OCI-LY3 (cell line): ENCODE data around the gene CFC1.
"Not testable (repeated sequence)": the region's sequence is repeated elsewhere in the genome, so short reads cannot be mapped to it uniquely, and the experiment has no call there.

Source experiments
- H2AFZ ChIP-seq: fragments of 200-600, 300-600 bp; shearing (Covaris generic); 2 replicates; pipeline ENCODE4 v1.6.0; 2014; ENCODE audit warnings: antibody characterized with exemption, low read depth, low read length
- H3K27ac ChIP-seq: fragments of 200-600, 300-600 bp; sonication (generic); 2 replicates; pipeline ENCODE4 v1.5.1; 2014; ENCODE audit warnings: mild to moderate bottlenecking, low read length, moderate library complexity, mixed read lengths
- H3K27me3 ChIP-seq: fragments of 200-600, 300-600 bp; sonication (generic); 2 replicates; pipeline ENCODE4 v1.6.1; 2014; ENCODE audit warnings: low read depth, low read length, mixed read lengths
- H3K36me3 ChIP-seq: fragments of 200-600, 300-600 bp; sonication (generic); replicated peaks from 2 replicates; pipeline ENCODE3; 2014; ENCODE audit warnings: low read depth, low read length, mixed read lengths
- H3K4me1 ChIP-seq: fragments of 300-600, 200-600 bp; sonication (generic); 2 replicates; pipeline ENCODE4 v1.6.1; 2014; ENCODE audit warnings: low read length, mixed read lengths
- H3K4me2 ChIP-seq: fragments of 200-600, 300-600 bp; sonication (generic); 2 replicates; pipeline ENCODE4 v1.6.1; 2014; ENCODE audit warnings: low read length, mixed read lengths
- H3K4me3 ChIP-seq: fragments of 300-600, 200-600 bp; sonication (generic); 2 replicates; pipeline ENCODE4 v1.5.1; 2014; ENCODE audit warnings: antibody characterized with exemption, mild to moderate bottlenecking, low read length, moderate library complexity
- H3K79me2 ChIP-seq: fragments of 300-600, 200-600 bp; shearing (Covaris generic); 2 replicates; pipeline ENCODE4 v1.6.1; 2014; ENCODE audit warnings: mild to moderate bottlenecking, low read length, mixed read lengths
- H3K9ac ChIP-seq: fragments of 300-600, 200-600 bp; shearing (Covaris generic); 2 replicates; pipeline ENCODE4 v1.6.0; 2014; ENCODE audit warnings: mild to moderate bottlenecking, low read length, moderate library complexity
- H3K9me3 ChIP-seq: fragments of 200-600, 300-600 bp; shearing (Covaris generic); 2 replicates; pipeline ENCODE4 v1.6.1; 2014; ENCODE audit warnings: low read length, mixed read lengths; ENCODE audit not compliant: insufficient read depth
- H4K20me1 ChIP-seq: fragments of 200-600, 300-600 bp; sonication (generic); 2 replicates; pipeline ENCODE4 v1.6.1; 2016; ENCODE audit warnings: low read length, mixed read lengths; ENCODE audit not compliant: insufficient read depth

The CFC1 gene

DNA sequence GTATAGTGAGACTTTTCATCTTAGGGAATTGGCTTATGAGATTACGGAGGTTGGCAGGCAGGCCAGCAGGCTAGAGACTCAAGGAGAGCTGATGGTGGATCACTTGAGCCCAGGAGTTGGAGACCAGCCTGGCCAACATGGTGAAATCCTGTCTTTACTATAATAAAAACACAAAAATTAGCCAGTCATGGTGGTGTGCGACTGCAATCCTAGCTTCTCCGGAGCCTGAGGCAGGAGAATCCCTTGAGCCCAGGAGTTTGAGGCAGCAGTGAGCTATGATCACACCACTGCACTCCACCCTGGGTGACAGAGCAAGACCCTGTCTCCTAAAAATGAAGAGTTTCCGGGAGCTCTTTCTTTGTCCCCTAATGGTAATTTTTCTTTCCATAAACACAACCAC, 14.6 kb downstream of the CFC1 start:
- H3K9me3 ChIP-seq, H4K20me1 ChIP-seq, H3K4me1 ChIP-seq, H3K27ac ChIP-seq, H3K27me3 ChIP-seq, H3K9ac ChIP-seq, H3K4me3 ChIP-seq, H3K36me3 ChIP-seq, H3K4me2 ChIP-seq, H2AFZ ChIP-seq, H3K79me2 ChIP-seq: not testable (repeated sequence)

DNA sequence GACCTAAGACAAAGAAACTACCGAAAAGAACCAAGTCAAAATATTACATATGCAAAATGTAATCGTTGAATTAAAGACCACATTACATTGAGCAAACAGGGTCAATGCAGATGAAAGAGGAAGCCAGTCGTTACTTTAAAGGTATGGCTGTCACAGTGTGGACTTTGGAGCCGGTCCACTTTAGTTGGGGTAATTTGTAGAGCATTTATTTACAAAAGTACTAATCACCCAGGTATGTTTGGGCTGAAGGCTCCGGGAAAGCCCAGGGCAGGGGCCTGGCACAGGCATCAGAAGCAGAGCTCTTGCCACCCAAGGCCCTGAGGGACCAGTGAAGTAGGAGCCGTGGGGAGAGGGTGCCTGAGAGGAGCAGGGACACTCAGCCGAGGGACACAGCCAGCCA, 15.8 kb downstream of the CFC1 start:
- H3K27ac ChIP-seq, H3K9ac ChIP-seq, H2AFZ ChIP-seq, H3K27me3 ChIP-seq, H3K36me3 ChIP-seq, H3K4me2 ChIP-seq, H3K79me2 ChIP-seq, H3K9me3 ChIP-seq, H4K20me1 ChIP-seq, H3K4me1 ChIP-seq, H3K4me3 ChIP-seq: not testable (repeated sequence)

DNA sequence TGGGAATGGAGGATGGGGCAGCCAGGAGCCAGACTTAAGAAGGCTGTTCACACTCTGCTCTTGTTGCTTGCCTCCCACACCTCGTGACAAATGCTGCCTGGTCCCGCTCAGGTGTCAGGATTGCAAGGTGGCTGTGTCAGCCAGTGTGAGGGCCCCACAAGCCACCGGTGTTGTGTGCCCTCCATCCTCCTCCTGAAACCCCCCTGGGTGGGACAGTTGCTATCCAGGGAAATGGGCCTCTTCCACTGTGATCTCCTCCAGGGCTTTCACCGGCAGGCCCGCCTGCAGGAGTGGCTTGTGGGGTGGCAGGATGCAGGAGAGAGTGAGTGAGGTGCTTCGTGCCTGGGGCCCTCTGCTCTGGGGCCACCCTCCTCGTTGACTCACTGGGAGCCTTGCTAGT, 16.4 kb downstream of the CFC1 start:
- H3K4me1 ChIP-seq, H3K36me3 ChIP-seq, H3K27ac ChIP-seq, H2AFZ ChIP-seq, H3K9me3 ChIP-seq, H3K9ac ChIP-seq, H3K79me2 ChIP-seq, H3K4me3 ChIP-seq, H4K20me1 ChIP-seq, H3K27me3 ChIP-seq, H3K4me2 ChIP-seq: not testable (repeated sequence)

DNA sequence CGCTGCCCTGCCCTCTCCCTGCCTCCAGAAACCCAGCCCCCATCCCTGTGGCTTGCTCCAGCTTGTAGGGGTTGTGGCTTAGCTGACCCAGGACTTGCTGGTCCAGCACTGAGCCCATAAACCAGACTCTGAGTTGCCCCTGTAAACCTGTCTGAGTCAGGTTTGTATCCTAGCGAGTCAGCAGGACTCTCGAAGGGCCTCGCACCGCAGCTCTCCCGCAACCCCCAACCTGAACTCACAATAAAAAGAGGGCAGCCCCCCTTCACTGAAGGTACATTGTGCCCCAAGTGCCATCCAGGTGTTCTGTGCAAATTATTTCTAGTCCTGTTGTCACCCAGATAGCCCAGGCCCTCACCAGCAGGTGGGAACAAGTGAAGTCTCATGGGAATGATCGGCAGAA, 17.9 kb downstream of the CFC1 start:
- not testable (repeated sequence) for H3K4me3 ChIP-seq, H3K9ac ChIP-seq, H3K36me3 ChIP-seq, H3K4me2 ChIP-seq, H3K27me3 ChIP-seq, H3K27ac ChIP-seq, H3K9me3 ChIP-seq, H3K79me2 ChIP-seq, H2AFZ ChIP-seq, H4K20me1 ChIP-seq, H3K4me1 ChIP-seq

DNA sequence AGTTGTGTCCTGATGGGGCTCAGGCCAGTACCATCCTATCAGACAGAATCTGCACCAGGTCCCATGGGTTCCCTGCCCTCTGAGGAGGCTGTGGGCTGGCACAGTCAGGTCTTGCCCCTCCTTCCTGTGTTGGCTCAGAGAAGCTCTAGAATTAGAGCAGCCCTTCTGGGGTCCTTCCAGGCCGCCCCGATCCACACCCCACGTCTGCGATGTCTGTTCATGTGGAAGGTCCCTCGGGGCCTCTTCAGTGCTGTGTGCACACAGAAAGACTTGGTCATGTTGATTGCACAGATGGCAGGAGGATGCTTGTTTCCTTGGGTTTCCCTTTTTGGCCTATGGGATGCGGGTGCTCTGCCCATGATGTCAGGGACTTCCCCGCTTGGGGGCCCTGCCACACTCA, 20.3 kb downstream of the CFC1 start:
- not testable (repeated sequence) for H3K4me3 ChIP-seq, H3K4me2 ChIP-seq, H4K20me1 ChIP-seq, H3K9me3 ChIP-seq, H3K79me2 ChIP-seq, H3K27ac ChIP-seq, H3K9ac ChIP-seq, H3K4me1 ChIP-seq, H3K36me3 ChIP-seq, H2AFZ ChIP-seq, H3K27me3 ChIP-seq

DNA sequence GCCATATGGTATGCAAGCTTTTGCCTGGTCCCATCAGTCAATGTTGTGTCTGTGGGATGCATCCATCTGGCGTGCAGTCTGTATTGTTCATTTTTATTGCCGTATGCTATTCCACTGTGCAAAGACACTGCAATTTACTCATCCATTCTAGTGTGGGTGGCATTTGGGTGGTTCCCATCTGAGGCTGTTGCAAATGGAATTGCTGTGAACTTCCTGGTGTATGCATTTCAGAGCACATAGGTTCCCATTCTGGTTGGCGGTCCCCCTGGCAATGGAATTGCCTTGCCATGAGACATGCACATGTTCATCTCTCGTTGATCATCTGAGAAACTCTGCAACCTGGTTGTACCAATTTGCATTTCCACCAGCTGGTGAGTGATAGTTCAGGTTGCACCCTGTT, 21.8 kb downstream of the CFC1 start:
- H3K79me2 ChIP-seq, H3K27ac ChIP-seq, H3K36me3 ChIP-seq, H3K4me1 ChIP-seq, H3K9me3 ChIP-seq, H3K9ac ChIP-seq, H3K4me3 ChIP-seq, H4K20me1 ChIP-seq, H2AFZ ChIP-seq, H3K27me3 ChIP-seq, H3K4me2 ChIP-seq: not testable (repeated sequence)

- not testable (repeated sequence) for H4K20me1 ChIP-seq, H3K4me2 ChIP-seq, H3K4me1 ChIP-seq, H3K9ac ChIP-seq, H3K9me3 ChIP-seq, H3K79me2 ChIP-seq, H2AFZ ChIP-seq, H3K36me3 ChIP-seq, H3K27me3 ChIP-seq, H3K27ac ChIP-seq, H3K4me3 ChIP-seq
Measured at GRCh38 chr2:130576209-130576784, 23.1 kb downstream of the CFC1 start.

GRCh38 chr2:130574230-130574629, 25.1 kb downstream of the CFC1 start:
- H3K27ac ChIP-seq, H3K27me3 ChIP-seq, H3K4me2 ChIP-seq: not testable (repeated sequence)

DNA sequence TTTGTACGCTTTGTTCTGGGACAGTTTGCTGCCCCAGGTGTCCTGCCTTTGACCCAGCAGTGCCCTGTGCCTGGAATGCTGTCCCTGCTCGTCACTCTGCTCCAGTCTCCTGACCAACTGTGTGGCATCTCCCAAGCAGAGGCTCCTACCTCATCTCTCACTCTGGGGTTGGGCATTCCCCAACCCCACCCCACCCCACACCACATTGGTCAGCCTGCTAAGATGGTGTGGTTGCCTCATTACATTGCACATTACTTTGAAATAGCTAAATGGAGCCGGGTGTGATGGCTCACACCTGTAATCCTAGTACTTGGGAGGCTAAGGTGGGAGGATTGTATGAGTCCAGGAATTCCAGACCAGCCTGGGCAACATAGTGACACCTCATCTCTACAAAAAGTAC, 27.4 kb downstream of the CFC1 start:
- H3K4me1 ChIP-seq, H3K9ac ChIP-seq, H3K36me3 ChIP-seq, H4K20me1 ChIP-seq, H3K9me3 ChIP-seq, H3K27me3 ChIP-seq, H3K4me3 ChIP-seq, H3K4me2 ChIP-seq, H2AFZ ChIP-seq, H3K27ac ChIP-seq, H3K79me2 ChIP-seq: not testable (repeated sequence)

More at GRCh38 chr2:130574230-130574629, 25.1 kb downstream of the CFC1 start:
- H2AFZ ChIP-seq, H3K4me1 ChIP-seq, H3K36me3 ChIP-seq, H3K79me2 ChIP-seq, H3K9ac ChIP-seq, H3K4me3 ChIP-seq, H4K20me1 ChIP-seq, H3K9me3 ChIP-seq: not testable (repeated sequence)

- not testable (repeated sequence) for H3K9me3 ChIP-seq, H3K36me3 ChIP-seq, H3K79me2 ChIP-seq, H3K4me1 ChIP-seq, H3K4me2 ChIP-seq, H3K27me3 ChIP-seq, H2AFZ ChIP-seq, H3K9ac ChIP-seq, H3K4me3 ChIP-seq, H4K20me1 ChIP-seq, H3K27ac ChIP-seq
Measured at GRCh38 chr2:130566165-130566564, 33.2 kb downstream of the CFC1 start.
